ENCODE measurements around the gene WDR48. TPM values are rescaled to one million over a fixed set of nuclear protein-coding genes. Genes with fewer than 3 reads are reported as not detected.
A peak's percentile ranks its signal among the peaks of the same experiment; 100 is the strongest.

Gene WDR48
- total and polyA plus RNA-seq, 8 donors, result 6.3 to 25.8 (median 15.4) TPM

DNA sequence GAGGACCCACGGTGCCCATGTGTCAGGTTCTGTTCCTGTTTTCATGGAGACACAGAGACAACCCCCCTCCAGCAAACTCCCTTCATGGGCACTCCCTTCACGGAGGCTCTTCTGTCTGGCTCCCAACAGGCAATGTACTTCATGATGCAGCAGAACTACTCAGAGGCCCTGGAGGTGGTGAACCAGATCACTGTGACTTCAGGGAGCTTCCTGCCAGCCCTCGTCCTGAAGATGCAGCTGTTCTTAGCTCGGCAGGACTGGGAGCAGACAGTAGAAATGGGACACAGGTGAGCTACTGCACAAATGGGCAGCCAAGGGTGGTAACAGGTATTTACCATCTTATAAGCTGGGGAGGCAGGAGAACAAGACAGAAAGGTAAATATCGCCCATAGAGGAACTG lies 62.6 kb downstream of the WDR48 start:
- Histone ChIP-seq H3K4me1 (no peaks in the 10 kb centered on the region), H3K36me3 (no peaks in the 10 kb centered on the region), H3K4me3 (no peak overlapping the region), H3K9me3 (no peaks in the 10 kb centered on the region), H3K27ac (no peak overlapping the region), H3K27me3 (no peaks in the 10 kb centered on the region)
- 81 to 87% methylated on average over 5 of the region's 5 CpGs for WGBS, 2 donors
- intact Hi-C loops (cut with DNase I), result loop anchor here in 1 of 3 donors (10.0 kb wide), 1 partner anchor 70 kb away; no protein-coding TSS in a partner anchor
- DNase-seq (no peak), FAIRE-seq (no peak), ATAC-seq (no peak)
- TF ChIP-seq, protein P1, sequence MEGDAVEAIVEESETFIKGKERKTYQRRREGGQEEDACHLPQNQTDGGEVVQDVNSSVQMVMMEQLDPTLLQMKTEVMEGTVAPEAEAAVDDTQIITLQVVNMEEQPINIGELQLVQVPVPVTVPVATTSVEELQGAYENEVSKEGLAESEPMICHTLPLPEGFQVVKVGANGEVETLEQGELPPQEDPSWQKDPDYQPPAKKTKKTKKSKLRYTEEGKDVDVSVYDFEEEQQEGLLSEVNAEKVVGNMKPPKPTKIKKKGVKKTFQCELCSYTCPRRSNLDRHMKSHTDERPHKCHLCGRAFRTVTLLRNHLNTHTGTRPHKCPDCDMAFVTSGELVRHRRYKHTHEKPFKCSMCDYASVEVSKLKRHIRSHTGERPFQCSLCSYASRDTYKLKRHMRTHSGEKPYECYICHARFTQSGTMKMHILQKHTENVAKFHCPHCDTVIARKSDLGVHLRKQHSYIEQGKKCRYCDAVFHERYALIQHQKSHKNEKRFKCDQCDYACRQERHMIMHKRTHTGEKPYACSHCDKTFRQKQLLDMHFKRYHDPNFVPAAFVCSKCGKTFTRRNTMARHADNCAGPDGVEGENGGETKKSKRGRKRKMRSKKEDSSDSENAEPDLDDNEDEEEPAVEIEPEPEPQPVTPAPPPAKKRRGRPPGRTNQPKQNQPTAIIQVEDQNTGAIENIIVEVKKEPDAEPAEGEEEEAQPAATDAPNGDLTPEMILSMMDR (IDR thresholded peaks at IDR 0.05), result no peak

DNA sequence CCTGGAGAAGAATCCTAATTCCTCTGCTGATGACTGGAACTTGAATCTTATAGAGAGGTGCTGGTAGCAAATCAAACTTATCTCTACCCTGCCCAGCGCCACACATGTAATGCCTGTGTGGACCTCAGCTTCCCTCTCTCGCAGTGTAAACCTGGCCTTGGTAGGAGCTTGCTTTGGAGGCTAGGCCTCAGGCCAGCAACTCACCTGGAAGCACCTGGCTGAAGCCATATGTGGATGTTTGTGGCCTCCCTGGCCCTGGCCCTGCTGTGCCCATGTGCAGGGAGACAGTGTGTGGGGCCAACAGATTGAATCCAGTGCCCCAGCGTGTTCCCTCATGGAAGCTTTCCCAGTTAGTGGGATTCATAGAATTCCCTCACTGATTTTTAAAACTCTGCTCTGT lies 64.1 kb downstream of the WDR48 start:
- 49 to 58% methylated on average over 3 of the region's 3 CpGs for WGBS, 2 donors
- no peak overlapping the region for H3K27ac ChIP-seq
- ATAC-seq (peak; percentile 75 to 96 (median 88)), FAIRE-seq (no peak), DNase-seq (peak in 5 of 6 donors; percentile 49 to 61 (median 58))
- no peaks in the 10 kb centered on the region for H3K4me1 ChIP-seq
- no peaks in the 10 kb centered on the region for H3K36me3 ChIP-seq
- TF ChIP-seq, protein P1 (IDR thresholded peaks at IDR 0.05), result no peak
- H3K9me3 ChIP-seq, result no peaks in the 10 kb centered on the region
- intact Hi-C loops (cut with DNase I), result loop anchor here in 1 of 3 donors (10.0 kb wide), 1 partner anchor 69 kb away; no protein-coding TSS in a partner anchor
- H3K4me3 ChIP-seq, result no peak overlapping the region
- H3K27me3 ChIP-seq, result no peaks in the 10 kb centered on the region

DNA sequence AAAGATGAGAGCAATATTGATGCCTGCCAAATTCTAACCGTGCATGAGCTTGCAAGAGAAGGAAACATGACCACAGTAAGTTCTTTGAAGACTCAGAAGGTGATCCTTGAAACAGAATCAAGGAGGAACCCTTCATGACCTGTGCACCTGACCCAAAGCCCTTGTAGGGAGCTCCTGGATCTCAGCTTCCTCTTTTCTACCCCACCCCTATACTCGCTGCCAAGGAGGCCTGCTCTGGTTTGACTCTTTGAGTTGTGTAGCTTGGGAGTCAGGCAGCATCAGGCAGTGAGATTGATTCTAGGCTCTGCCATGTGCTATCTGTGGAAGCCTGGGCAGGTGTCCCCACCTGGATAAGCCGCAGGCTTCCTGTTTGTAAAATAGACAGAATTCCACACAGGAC lies 66.3 kb downstream of the WDR48 start:
- no peak for FAIRE-seq

DNA sequence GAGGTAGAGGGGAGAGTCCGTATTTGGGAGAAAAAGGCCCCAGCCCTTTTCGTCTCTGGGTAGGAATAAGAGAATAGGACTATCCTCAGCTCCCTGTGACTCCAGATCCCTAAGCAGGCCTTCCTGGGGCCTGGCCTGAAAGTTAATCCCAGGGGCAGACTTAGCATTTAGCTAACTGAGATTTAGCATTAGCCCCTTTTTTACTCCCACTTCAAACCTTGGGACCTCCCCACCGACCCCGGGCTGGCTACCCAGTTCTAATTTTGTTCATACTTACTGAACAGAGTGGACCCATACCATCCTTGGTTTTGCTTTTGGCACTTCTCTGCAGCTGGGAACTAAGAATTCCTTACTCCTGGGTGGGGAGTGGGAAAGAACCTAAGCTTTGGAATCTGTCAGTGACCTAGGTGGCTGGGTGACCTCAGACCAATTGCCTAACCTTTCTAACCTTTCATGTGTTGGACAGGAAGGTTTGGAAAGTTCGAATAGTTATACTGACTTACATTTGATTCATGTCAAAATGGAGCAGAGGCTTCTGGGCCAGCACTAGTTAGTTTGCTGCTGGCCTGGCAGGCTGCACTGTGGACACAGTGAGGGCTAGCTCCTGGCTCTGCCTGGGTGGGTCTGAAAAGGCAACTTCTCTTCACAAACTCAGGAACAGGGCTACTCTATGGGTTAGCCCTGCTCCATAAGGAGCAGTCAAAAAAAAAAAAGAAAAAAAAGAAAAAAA lies 67.3 kb downstream of the WDR48 start:
- ATAC-seq (no peak), DNase-seq (no peak), FAIRE-seq (no peak)
- no peaks in the 10 kb centered on the region for H3K4me1 ChIP-seq
- WGBS, 2 donors, result 76 to 79% methylated on average over 5 of the region's 5 CpGs
- no peak overlapping the region for H3K27ac ChIP-seq
- TF ChIP-seq, protein P1 (IDR thresholded peaks at IDR 0.05), result no peak
- no peaks in the 10 kb centered on the region for H3K9me3 ChIP-seq
- H3K36me3 ChIP-seq, result no peaks in the 10 kb centered on the region
- intact Hi-C loops (cut with DNase I), result loop anchor here in 1 of 3 donors (10.0 kb wide), 1 partner anchor 66 kb away; no protein-coding TSS in a partner anchor
- H3K27me3 ChIP-seq, result no peaks in the 10 kb centered on the region
- no peak overlapping the region for H3K4me3 ChIP-seq

More for the DNA sequence above, 66.3 kb downstream of the WDR48 start:
- DNase-seq (no peak), ATAC-seq (no peak)
- Histone ChIP-seq H3K27me3 (no peaks in the 10 kb centered on the region), H3K36me3 (no peaks in the 10 kb centered on the region), H3K27ac (no peak overlapping the region), H3K4me3 (no peak overlapping the region), H3K4me1 (no peaks in the 10 kb centered on the region), H3K9me3 (no peaks in the 10 kb centered on the region)
- TF ChIP-seq, protein P1 (IDR thresholded peaks at IDR 0.05), result no peak
- 70 to 72% methylated on average over 3 of the region's 3 CpGs for WGBS, 2 donors
- intact Hi-C loops (cut with DNase I), result loop anchor here in 1 of 3 donors (10.0 kb wide), 1 partner anchor 67 kb away; no protein-coding TSS in a partner anchor

DNA sequence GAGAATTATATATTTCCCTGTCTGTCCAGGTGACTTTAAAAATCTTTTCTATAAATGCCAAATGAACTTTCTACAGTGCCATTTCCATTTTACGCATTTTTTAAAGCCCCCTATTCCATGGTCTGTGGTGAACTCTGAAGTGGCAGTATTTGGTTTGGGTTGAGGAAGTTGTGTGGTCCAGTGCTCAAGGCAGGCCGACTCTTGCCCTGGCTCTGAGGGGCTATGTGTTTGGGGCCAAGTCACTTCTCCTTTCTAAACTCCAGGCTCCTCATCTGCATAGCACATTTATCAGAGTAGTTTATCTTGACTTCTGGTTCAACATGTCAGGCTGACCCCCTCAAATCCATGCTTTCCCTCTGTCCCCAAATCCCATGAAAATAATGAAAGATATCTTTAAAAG lies 69.8 kb downstream of the WDR48 start:
- TF ChIP-seq, protein P1 (IDR thresholded peaks at IDR 0.05), result no peak
- DNase-seq (no peak), FAIRE-seq (no peak), ATAC-seq (no peak)
- H3K9me3 ChIP-seq, result no peaks in the 10 kb centered on the region
- no peaks in the 10 kb centered on the region for H3K27me3 ChIP-seq
- H3K36me3 ChIP-seq, result no peaks in the 10 kb centered on the region
- H3K4me1 ChIP-seq, result peaks cover 4 to 10% (median 5%) of the 10 kb centered on the region in 3 donors
- WGBS, 2 donors, result 88 to 95% methylated on average over 2 of the region's 2 CpGs
- no peak overlapping the region for H3K27ac ChIP-seq
- intact Hi-C loops (cut with DNase I), result loop anchor here in 2 of 3 donors (10.0 kb wide), 1 partner anchor 163 kb away; the partner anchor contains the start of gene CX3CR1 (in 2 of the 2)
- no peak overlapping the region for H3K4me3 ChIP-seq

All from pancreas (tissue), 10 donors.